HFF-Myc (cell line): ENCODE data around the gene SLA2.

Experiments used
- DNase-seq: peaks from one replicate; pipeline ENCODE4 v3.0.0-alpha.2; 2011; ENCODE audit warnings: low read depth; ENCODE audit errors: extremely low read depth
- H3K4me3 ChIP-seq: replicated peaks from 2 replicates; pipeline ENCODE4 v1.5.1; 2011; ENCODE audit warnings: low read depth, mild to moderate bottlenecking, control low read depth, low read length
- TF ChIP-seq, protein P1 (sequence below): IDR thresholded peaks from 2 replicates; pipeline ENCODE4 v1.5.1; 2012; ENCODE audit warnings: mild to moderate bottlenecking, low read depth, low read length, control low read depth; ENCODE audit errors: missing control alignments

SLA2 gene

DNA sequence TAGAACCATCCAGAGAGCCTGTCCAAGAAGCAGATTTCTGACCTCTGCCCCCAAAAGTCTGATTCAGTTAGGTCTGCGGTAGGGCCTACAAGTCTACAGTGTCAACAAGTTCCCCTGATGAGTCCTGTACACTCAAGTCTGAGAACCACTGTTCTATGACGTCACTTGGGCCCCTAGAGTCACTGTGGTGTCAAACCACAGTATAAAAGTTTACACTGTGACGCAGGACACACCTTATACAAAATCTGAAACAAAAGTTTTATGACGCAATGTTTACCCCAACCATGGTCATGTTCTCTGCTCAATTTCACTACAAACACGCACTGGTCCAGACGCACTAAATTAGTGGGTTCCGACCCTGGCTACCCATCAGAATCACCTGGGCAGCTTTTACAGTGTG, 17.9 kb downstream of the SLA2 start:
- H3K4me3 ChIP-seq, result no peak overlapping the region
- DNase-seq, result no peak
- TF ChIP-seq, protein P1, sequence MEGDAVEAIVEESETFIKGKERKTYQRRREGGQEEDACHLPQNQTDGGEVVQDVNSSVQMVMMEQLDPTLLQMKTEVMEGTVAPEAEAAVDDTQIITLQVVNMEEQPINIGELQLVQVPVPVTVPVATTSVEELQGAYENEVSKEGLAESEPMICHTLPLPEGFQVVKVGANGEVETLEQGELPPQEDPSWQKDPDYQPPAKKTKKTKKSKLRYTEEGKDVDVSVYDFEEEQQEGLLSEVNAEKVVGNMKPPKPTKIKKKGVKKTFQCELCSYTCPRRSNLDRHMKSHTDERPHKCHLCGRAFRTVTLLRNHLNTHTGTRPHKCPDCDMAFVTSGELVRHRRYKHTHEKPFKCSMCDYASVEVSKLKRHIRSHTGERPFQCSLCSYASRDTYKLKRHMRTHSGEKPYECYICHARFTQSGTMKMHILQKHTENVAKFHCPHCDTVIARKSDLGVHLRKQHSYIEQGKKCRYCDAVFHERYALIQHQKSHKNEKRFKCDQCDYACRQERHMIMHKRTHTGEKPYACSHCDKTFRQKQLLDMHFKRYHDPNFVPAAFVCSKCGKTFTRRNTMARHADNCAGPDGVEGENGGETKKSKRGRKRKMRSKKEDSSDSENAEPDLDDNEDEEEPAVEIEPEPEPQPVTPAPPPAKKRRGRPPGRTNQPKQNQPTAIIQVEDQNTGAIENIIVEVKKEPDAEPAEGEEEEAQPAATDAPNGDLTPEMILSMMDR, result no peak

- TF ChIP-seq, protein P1, result no peak
- no peak overlapping the region for H3K4me3 ChIP-seq
- no peak for DNase-seq
Measured at GRCh38 chr20:36624944-36625324, 21.1 kb downstream of the SLA2 start.

GRCh38 chr20:36624068-36624943, 21.7 kb downstream of the SLA2 start:
- no peak for DNase-seq
- TF ChIP-seq, protein P1, result no peak
- no peak overlapping the region for H3K4me3 ChIP-seq

- TF ChIP-seq, protein P1, result no peak
- no peak for DNase-seq
- no peak overlapping the region for H3K4me3 ChIP-seq
Measured at GRCh38 chr20:36623444-36623843, 22.6 kb downstream of the SLA2 start.

- TF ChIP-seq, protein P1, result no peak
- no peak overlapping the region for H3K4me3 ChIP-seq
- no peak for DNase-seq
Measured at GRCh38 chr20:36620917-36621316, 25.1 kb downstream of the SLA2 start.

DNA sequence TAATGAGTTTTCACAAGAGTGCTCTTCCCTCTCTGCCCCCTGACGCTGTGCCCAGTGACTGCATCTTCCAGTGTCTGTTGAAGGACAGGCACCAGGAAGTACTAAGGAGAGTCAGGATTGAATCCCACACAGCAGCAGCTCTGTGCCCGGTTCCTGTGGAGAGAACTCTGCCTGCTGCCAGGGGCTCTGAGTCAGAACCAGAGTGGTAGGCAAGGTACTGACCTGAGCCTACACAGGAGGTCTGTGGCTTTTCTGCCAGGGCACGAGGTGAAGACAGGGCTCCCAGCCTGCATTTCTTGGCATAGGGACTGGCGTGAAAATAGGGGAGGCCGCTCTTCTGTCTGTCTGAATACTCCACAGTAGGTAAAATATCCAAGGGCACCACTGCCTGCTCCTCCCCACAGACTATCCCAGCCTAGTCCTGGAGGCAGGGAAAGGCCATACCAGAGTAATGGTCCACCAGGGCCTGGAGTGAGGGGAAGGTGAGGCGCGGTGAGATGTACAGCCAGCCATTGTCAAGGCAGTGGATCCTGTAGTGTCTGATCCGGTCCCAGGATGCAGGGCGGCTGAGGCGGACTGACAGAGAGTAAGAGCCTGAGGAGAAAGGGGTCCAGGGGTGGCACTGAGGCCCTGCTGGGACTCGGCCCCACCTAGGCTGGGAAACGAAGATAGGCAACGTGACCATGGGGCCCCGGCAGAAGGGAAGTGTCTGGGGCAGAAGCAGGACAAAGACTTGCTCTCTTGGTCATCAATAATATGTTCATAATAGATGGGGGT, 31.0 kb downstream of the SLA2 start:
- no peak for DNase-seq
- TF ChIP-seq, protein P1, result no peak

More for the DNA sequence above, 31.0 kb downstream of the SLA2 start:
- no peak overlapping the region for H3K4me3 ChIP-seq
